Stimulated activated CD4-positive, alpha-beta T cell treated with anti-CD3 and anti-CD28 coated beads, Interleukin-1b, Interleukin-23, amount 100 ng/mL, for 4 hours (primary cell): ENCODE data around the gene METTL25.
"Not testable (repeated sequence)": the region's sequence is repeated elsewhere in the genome, so short reads cannot be mapped to it uniquely, and the experiment has no call there.

ENCODE experiments used
- DNase-seq, 2 donors: peaks; one replicate each; pipeline ENCODE4 v3.0.0-alpha.2; 2020; ENCODE audit warnings: low read depth in 2 of 2

The METTL25 gene, protein sequence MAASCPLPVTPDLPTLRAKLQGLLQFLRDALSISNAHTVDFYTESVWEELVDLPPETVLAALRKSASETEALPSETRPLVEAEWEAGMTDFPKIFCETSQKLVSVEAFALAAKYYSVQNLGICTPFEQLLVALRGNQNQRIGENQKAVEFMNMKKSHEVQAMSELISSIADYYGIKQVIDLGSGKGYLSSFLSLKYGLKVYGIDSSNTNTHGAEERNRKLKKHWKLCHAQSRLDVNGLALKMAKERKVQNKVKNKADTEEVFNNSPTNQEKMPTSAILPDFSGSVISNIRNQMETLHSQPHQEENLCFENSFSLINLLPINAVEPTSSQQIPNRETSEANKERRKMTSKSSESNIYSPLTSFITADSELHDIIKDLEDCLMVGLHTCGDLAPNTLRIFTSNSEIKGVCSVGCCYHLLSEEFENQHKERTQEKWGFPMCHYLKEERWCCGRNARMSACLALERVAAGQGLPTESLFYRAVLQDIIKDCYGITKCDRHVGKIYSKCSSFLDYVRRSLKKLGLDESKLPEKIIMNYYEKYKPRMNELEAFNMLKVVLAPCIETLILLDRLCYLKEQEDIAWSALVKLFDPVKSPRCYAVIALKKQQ

DNA sequence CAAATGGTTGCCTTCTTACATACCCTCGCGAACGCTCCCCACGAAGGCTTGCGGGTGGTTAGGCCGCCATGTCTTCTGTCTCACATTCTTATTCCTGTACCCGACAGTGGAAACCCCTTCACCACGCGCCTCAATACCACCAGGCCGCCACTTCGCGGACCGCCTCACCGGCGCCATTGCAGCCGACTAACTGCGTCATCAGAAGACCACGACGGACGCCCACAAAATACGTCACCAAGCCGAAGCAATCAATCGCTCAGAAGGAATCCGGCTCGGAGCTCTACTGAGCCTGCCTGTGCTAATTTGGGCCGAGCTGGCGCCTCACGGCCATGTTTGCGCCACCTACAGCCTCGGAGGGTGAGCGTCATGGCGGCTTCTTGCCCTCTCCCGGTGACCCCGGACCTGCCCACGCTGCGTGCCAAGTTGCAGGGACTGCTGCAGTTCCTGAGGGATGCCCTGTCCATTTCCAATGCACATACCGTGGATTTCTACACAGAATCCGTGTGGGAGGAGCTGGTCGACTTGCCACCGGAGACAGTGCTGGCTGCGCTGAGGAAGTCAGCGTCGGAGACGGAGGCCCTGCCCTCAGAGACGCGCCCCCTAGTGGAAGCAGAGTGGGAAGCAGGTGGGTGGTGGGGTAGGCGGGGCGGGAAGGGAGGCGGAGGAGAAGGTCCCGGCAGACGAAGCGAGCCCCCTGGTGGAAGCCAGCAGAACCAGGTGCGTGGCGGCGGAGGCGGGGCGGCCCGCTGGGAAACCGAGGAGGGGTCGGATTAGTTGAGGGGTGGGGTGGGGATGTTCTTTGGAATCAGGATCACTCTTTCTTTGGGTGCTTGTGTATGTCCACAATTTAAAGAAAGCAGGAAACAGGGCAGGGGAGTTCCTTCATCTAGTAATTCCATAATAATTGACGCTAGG is at the start of gene METTL25, which contains the start of gene CCDC59:
Gene METTL25 (plus strand): TSS at position 330 of the 915 bp plus-strand sequence. CDS start 37 bp downstream, at position 367.
Gene CCDC59 (minus strand): TSS at position 188 of the 915 bp plus-strand sequence. CDS start 11 bp downstream, at position 177.
- peak; percentile 97 to 99 for DNase-seq

DNA sequence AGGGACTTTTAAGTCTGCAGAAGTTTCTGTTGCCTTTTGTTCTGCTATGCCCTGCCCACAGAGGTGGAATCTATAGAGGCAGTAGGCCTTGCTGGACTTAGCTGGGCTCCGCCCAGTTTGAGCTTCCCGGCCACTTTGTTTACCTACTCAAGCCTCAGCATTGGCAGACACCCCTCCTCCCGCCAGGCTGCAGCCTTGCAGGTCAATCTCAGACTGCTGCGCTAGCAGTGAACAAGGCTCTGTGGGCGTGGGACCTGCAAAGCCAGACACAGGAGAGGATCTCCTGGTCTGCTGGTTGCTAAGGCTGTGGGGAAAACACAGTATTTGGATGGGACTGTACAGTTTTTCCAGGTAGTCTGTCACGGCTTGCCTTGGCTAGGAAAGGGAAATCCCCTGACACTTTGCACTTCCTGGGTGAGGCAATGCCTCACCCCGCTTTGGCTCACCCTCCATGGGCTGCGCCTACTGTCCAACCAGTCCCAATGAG is 43.9 kb upstream of the METTL25 start:
- no peak for DNase-seq

DNA sequence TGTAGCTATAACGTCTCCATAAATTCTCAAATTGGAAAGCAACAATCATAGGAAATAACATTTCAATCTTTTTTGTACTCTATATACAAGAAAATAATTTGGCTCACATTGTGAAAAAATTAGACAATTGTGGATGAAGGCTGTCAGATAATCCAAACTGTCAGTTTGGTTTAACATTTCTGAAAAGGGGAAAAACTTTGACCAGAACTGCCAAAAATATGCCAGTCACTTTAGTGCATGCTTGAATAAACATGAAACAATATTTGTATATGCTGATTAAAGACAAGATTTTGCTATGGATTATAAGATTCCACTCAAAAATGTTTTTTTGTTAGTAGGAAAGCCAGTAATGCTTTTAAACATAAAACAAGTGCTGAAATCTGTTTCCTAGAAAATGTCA is 39.1 kb upstream of the METTL25 start:
- DNase-seq: no peak

DNA sequence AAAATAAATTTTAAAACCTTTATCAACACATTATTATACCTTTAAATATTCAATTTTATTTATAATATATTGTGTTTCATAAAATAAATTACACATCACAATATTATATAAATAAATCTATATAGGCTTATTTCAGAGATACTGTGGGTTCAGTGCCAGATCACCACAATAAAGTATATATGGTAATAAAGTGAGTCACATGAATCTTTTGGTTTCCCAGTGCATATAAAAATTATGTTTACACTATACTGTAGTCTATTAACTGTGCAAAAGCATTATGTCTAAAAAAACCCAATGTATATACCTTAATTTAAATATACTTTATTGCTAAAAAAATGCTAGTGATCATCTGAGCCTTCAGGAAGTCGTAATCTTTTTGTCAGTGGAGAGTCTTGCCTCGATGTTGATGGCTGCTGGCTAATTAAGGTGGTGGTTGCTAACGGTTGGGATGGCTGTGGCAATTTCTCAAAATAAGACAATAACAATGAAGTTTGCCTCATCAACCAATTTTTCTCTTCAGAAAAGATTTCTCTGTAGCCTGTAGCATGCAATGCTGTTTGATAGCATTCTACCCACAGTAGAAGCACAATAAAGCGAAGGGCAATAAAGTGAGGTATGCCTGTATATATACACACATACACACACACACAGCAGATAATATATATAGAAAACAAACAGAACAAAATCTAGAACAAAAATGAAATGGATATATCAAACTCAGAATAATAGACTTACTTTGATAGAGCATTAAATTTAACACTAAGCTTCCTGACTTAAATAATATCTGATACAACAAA is 32.6 kb upstream of the METTL25 start:
- no peak for DNase-seq

DNA sequence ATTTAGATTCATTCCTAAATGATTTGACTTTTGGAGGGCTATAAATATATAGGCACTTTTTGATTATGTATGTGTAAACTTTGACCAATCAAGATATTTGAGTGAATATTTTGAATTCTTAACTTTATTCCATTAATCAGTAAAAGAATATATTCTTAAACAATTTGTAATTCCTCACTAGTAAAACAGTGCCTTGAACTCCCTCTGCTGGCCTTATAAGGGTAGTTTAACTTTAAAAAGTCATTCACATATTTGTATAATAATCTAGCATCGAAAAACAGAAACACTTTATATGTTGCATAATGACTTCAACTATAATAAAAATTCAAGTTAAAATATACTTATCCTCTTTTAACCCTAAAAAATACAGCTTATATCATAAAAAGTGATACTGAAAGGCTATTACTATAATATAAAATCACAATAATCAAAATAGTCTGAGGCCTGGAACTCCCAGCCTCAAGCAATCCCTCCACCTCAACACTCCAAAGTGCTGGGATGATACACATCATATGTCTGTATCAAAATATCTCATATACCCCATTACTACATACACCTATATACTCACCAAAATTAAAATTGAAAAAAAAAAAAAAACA is 31.3 kb upstream of the METTL25 start:
- no peak for DNase-seq

DNA sequence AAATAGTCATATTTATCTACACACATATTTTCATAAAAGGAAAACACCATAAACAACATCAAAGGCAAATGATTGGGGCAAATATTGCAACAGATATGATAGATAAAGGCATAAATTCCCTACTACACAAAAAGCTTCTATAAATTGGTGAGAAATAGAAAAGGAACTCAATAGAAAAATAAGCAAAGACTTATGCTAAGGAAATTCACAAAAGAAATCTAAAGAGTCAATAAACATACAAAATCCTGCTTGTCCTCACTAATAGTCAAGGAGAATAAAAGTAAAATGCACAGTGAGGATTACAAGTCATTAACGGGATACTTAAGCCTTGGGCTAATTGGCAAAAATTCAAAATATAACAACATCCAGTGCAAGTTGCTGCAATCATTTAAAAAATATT is 30.5 kb upstream of the METTL25 start:
- DNase-seq: no peak

DNA sequence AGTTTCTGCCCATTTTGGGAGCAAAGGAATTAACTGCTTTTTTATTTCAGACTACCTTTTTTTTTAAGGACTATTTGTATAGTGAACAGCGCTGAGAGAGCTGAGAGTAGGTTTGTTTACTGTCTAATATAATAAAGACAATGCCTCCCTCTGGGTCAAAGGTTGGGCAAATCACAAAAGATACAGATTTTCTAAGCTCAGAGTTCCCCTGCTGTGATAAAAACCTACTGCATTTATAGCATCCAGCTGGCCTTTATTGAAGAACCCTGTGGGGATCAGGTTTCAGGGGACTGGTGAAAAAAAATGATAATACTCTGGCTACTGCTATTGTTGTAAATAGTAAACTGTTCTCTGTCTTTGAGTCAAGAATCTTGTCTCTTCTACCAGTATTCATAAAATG is 28.8 kb upstream of the METTL25 start:
- no peak for DNase-seq

DNA sequence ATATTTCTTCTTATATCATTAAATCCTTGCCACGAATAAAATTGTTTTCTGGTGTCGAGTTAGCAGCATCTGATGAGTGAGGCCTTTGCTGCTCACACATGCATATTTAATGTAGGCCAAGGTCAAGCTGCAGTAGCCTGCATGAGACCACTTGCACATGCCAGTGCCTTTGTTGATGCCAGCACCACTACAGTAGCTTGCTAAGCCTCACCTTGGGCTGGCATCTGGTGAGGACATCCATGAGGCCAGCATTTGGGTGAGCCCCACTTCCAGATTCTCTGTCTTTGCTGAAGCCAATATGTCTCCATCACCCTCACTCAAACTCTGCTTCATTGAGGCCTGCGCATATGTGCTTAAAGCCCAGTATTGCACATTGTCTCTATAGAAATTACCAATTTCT is 8.2 kb upstream of the METTL25 start:
- DNase-seq: no peak

DNA sequence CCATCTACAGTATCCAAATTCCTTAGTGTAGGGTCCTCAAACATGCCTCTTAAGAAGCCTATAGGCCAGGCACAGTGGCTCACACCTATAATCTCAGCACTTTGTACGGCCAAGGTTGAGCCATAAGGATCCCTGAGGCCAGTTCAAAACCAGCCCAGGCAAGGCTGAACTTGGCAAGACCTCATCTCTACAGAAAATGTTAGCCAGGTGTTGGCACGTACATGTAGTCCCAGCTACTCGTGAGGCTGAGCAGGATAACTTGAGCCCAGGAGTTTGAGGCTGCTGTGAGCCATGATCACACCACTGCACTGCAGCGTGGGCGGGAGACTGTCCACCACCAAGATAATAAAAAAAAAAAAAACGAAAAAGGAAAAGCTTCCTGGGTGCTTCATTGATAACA is 6.9 kb upstream of the METTL25 start:
- DNase-seq: no peak

DNA sequence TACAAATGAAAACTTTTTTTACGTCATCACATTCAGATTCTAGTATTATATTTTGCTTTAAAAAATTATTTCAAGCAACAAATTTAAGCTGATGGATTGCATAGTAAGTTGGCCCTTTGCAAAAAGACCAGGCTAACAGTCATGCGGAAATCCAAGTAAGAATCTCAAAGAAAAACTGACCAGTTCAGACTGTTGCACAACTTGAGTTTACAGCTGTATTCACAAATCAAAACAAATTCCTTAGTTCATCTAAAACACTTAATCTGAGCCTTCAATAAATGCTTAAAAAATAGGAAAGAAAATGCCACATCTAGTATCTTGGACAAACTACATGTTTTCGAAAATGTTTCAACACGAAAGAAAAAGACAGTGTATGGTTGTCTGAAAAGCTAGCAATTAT is 989 bp upstream of the METTL25 start:
- no peak for DNase-seq

DNA sequence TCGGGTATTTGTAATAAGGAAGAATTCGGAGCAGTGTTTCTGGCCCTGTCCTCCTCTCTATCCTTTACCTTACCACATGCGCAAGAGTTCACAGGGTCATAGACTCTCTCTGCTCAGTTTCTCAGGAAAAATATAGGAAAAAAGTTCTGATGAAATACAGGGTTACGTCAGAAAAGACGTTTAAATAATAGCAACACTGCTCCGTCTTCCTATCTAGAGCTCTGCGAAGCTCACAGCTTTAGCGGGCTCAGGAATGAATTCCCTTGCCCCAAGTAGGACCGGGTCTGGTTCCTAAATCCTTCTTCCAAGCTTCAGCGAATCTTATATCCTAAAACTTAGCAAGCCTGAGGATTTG is 507 bp upstream of the METTL25 start:
- DNase-seq: no peak

DNA sequence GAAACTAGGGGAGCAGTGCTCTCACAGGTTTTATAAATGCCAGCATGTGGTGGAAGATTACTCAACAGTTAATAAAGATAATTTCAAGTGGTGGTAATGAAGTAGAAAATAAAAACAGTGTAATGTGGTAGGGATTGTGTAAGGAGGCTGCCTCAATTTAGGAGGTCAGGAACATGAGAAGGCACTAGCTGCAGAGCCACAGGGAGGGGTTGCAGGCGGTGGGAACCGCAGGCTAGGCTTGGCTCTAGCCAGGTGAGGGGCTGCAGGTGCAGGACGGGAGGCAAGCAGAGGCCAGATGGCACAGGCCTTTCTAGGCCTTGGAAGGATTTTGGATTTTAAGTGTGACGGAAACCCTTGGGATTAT is 768 bp downstream of the METTL25 start:
- DNase-seq: no peak

DNA sequence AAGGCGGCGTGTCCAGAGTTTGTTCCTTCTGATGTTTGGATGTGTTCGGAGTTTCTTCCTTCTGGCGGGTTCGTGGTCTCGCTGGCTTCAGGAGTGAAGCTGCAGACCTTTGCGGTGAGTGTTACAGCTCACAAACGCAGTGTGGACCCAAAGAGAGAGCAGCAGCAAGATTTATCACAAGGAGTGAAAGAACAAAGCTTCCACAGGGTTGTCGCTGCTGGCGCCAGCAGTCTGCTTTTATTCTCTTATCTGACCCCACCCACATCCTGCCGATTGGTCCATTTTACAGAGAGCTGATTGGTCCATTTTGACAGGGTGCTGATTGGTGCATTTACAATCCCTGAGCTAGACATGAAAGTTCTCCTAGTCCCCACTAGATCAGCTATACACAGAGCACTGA is 2.5 kb downstream of the METTL25 start:
- DNase-seq: not testable (repeated sequence)

DNA sequence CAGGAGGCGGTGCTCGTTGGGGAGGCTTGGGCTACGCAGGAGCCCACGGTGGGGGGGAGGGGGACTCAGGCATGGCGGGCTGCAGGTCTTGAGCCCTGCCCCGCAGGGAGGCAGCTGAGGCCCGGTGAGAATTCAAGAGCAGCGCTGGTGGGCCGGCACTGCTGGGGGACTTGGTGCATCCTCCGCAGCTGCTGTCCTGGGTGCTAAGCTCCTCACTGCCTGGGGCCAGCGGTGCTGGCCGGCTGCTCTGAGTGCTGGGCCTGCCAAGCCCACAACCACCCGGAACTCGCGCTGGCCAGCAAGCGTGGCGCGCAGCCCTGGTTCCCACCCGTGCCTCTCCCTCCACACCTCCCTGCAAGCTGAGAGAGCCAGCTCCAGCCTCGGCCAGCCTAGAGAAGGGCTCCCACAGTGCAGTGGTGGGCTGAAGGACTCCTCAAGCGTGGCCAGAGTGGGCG is 3.2 kb downstream of the METTL25 start:
- no peak for DNase-seq

DNA sequence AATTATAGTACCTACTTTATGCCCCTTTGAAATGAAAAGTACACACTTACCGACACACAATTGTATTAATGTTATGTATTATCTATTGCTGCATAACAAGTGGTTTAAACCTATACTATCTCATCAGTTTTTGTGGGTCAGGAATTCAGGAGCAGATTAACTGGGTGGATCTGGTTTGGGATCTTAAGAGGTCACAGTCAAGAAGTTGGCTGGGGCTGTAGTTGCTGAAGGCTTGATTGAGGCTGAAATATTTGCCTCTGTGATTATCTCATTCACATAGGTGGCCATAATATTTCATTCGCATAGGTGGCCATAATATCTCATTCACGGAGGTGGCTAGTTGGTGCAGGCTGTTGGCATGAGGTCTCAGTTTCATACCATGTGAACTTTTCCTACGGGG is 5.7 kb downstream of the METTL25 start:
- no peak for DNase-seq

DNA sequence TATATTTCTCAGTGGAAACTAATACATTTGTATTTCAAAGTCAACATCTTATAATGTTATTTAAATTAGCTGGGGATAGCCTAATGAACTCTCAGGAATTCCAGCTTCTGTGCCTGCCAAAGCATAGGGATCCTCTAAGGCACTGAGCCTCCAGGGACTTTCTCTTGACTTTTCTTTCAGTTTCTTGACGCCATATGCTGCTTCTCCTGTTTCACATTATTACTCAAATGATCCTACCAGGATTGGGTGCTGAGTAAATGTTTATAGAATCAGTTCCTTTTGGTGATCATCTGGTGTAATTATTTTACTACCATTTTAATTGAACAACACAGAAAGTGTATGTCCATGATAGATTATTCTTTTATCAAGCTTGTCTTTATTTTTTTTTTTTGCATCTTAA is 7.9 kb downstream of the METTL25 start:
- no peak for DNase-seq

DNA sequence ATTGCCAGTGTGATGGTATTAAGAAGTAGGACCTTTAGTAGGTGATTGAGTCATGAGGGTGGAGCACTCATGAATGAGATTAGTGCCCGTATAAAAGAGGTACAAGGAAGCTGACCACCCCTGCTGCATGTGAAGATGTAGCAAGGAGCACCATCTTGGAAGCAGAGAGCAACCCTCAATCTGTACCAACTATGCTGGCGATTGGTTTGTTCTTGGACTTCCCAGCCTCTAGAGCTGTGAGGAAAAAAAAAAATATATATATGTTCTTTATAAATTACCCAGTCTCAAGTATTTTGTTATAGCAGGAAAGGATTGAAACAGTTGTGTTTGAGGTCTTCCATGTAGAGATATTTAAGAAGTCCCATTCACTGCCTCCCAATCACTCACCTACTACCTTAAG is 16.9 kb downstream of the METTL25 start:
- no peak for DNase-seq

DNA sequence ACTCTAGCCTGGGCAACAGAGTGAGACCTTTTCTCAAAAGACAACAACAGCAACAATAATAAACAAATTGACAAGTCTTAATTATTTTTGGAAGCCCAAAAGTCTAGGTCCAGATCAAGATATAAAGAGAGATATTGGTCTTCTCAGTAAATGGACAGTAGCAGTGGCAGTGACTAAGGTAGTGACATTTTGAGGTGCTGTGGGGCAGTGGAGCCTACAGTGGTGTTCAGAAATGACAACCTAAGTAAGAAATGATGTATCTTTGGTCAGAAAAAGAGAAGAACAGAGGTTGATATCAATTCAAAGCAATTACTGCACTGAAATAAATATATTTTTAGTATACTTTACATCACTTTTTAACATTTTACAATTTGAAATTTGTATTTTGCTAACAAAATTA is 20.7 kb downstream of the METTL25 start:
- DNase-seq: no peak

DNA sequence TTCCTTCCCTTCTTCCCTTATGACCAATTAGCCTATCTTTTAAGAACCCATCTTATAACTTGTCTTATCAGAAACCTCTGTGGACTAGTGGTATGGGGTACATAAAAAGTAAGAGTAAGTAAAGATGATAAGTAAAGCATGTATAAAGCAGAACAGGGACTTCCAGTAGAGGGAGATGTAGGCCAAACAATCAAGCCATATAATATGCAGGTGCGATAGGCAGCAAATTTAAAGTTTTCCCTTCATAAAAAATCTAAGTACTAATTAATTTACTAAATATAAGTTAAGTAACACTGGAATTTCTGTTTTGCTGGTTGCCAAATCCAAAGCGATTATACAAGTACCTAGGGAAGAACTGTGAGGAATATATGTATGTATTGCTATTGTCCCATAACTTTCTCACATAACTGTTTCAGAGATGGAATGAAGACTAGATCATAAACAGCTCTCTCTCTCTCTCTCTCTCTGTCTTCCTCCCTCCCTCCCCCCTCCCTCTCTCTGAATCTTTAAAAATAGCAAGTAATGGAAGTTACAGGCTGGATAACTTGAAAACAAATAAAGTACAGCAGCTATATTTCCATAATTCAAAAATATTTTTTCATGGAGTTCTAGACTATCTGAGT is 25.7 kb downstream of the METTL25 start:
- DNase-seq: no peak

DNA sequence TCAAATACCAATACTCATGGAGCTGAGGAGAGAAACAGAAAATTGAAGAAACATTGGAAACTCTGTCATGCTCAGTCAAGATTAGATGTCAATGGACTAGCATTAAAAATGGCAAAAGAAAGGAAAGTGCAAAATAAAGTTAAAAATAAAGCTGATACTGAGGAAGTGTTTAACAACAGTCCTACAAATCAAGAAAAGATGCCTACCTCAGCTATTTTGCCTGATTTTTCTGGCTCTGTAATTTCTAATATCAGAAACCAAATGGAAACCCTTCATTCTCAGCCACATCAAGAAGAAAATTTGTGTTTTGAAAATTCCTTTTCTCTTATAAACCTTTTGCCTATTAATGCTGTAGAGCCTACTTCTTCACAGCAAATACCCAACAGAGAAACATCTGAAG is 40.5 kb downstream of the METTL25 start:
- no peak for DNase-seq

DNA sequence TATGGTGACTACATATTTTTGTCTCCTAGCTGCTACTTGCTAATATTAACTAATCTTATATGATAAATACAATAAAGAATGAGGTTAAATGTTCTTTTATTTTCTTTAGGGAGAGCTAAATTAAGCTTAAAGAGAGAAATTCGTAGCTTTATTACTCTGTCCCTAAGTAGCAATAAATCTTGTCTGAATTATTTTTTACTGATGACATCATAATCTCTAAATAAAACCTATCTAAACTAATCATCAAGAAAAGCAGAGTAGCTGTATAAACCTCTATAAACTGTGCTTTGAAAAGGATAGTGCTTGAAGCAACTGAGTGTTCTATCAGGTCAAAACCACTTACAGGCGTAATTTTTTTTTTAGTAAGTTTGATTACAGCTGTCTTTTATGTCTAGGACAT is 42.5 kb downstream of the METTL25 start:
- no peak for DNase-seq
